Middle frontal gyrus (tissue), 1 donor: Measurements from ENCODE around the gene C1orf105.

Experiments used
- DNase-seq: peaks from one replicate; pipeline ENCODE4 v3.0.0-alpha.2; 2015; ENCODE audit warnings: low spot score; ENCODE audit errors: extremely low spot score

C1orf105 gene

DNA sequence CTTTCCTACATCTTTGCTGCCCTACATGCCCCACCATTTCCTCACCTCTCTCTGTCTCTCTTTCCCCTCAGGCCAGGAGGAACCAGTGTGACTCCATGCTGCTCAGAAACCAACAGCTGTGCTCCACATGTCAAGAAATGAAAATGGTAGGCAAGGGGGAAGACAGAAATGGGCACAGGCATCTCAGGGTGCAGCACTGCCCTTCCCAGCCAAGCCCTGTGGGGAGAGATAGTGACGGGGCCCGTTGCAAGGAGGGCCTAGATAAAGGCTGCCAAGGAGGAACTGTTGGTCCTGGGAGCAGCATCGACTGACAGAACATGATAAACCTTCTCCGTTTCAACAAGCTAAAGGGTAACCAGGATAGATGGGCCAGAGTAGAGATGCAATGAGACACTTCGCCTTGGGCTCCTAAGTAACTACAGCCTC is 35.9 kb downstream of the C1orf105 start:
- no peak for DNase-seq

- no peak for DNase-seq
Observed at GRCh38 chr1:172457479-172458130, 37.1 kb downstream of the C1orf105 start.

DNA sequence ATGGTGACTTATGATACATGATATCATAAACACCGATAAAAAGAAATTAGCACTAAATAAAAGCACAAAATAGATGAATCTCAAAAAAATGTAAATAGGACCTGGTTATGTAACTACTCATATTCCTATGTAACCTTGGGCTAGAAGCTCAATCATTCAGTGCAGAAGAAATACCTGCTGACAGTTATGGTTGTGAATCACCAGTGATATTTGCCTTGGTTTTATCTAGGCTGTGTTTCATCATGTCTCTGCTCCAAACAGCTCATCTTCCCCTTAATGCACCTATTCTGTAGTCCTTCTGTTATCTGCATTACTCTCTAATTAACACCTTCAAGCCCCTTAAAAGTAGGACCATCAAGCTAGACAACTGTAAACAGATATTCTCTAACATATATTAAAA is 39.7 kb downstream of the C1orf105 start:
- no peak for DNase-seq

- no peak for DNase-seq
Observed at GRCh38 chr1:172460887-172461315, 40.4 kb downstream of the C1orf105 start.

DNA sequence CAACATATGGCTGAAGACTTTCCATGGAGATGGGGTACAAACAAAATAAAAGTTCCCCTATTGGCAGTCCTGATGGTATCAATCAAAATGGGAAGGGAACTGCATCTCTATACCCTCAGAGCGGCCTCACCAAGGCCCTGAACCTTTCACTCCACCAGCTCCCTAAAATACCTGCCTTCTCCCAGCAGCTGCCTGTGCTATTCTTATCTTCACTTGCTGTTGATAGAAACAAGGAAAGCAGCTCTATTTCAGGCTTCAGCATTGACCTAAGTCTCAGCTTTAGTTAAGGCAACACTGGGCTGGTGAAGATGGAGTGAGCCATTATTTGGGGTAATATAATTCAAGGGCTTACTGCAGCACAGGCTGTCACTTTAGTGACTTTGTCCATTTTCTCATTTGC is 45.1 kb downstream of the C1orf105 start:
- DNase-seq, result no peak

GRCh38 chr1:172466795-172467407 is 46.4 kb downstream of the C1orf105 start:
- DNase-seq, result no peak

DNA sequence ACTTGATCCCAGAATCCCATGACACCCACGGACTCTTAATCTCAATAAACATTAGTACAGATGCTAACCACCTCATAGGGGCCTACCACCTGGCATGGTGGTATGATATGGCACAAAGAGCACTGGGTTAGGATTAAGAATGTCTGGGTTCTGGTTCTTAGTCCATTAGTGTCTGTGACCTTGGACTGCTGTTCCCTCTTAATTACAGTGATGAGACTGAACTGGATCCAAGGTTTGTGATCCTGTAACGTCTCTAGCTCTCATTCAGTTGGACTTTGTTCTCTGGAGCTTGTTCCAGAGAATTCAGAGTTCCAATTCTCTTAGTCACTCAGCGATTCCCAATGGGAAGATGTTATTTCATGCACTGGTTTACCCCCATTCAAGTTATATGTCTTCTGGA is 47.0 kb downstream of the C1orf105 start:
- no peak for DNase-seq

GRCh38 chr1:172468296-172468695 is 47.8 kb downstream of the C1orf105 start:
- no peak for DNase-seq

DNA sequence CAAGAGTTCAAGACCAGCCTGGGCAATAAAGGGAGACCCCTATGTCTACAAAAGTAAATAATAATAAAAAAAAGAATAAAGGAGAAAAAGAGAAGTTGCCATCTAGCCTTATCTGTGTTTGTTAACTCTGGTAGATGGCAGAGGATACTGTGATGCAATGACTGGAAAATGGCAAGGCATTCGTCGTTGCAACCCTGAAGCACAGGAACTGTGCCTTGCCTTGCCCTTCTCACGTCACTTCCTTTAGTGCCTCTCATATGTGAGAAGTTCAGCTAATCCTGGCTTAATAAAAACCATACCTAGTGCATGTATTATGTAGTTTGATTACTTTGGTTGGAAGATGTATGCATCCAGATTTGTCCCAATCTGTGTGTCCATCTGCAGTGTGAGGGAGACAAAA is 49.2 kb downstream of the C1orf105 start:
- no peak for DNase-seq

DNA sequence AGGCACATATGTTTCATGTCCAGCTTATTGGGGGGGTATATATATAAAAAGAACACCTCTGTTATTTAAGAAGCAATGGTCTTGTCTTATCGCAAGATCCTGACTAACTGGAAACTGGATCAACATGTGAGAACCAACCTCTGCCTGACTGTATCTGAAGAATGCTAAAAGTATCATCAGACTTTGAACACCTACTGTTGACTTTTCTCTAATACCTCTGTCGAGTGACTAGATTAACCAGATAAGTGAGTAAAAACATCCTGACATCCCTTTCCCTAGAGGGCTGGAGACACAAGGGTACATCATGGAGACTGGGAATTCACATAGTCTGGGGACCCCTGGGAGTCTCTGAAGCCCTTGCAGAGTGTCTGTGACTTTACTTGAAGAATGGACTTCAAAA is 49.7 kb downstream of the C1orf105 start:
- DNase-seq, result no peak

GRCh38 chr1:172471666-172472065 is 51.2 kb downstream of the C1orf105 start:
- no peak for DNase-seq

- no peak for DNase-seq
Observed at GRCh38 chr1:172472495-172472894, 52.0 kb downstream of the C1orf105 start.

DNA sequence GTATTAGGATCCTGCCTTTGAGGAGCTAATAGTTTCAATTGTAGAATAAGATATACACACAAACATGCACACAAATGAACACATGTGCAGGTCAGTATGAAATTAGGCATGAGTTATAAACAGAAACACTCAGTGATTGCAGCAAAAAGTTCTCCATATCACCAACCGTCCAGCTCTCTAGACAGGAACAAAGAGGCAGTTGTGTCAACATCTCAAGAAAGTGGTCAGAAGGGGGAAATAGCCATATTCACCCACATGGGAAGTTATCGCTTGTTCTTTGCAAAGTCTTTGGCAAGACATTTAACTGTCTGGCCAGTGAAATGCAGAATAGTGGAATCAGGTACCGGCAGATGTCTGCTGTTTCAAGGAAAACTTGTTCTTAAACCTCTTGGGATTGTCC is 52.8 kb downstream of the C1orf105 start:
- no peak for DNase-seq

DNA sequence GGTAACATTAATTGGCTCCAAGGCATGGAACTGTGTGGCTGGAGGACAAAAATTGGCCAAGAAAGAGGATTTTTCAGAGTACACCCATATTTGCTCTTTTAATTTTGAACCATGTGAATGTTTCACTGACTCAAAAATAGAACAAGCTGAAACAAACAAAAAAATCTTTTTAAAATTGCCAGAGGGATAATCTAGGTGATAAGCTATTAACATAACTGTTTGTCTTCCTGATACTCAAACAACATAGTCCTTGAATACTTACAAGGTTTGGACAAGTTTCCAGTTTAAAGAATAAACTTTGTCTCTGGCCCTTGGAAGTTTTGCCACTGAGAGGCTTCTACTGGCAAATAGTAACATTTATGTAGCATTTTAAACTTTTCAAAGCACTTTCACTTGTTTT is 53.4 kb downstream of the C1orf105 start:
- no peak for DNase-seq

- DNase-seq, result no peak
Observed at GRCh38 chr1:172476218-172476811, 55.8 kb downstream of the C1orf105 start.

DNA sequence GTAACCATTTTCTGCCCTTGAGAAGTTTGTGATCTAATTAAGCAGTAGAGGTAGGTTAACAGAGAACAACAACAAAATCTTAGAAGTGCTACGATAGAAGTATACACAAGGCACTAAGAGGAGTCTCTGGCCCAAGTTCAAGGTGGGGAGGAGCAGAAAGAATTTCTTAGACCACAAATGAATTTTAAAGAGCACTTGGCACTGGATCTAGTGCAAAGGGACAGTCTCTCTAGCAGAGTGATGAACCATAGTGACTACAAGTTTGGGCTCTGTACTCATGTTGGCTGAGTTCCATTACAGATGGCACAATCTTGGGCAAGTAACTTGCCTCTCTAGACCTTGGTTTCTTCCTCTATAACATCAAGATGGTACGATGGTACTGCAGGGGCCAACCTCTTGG is 56.7 kb downstream of the C1orf105 start:
- DNase-seq, result no peak

- DNase-seq, result no peak
Observed at GRCh38 chr1:172477741-172478140, 57.3 kb downstream of the C1orf105 start.

DNA sequence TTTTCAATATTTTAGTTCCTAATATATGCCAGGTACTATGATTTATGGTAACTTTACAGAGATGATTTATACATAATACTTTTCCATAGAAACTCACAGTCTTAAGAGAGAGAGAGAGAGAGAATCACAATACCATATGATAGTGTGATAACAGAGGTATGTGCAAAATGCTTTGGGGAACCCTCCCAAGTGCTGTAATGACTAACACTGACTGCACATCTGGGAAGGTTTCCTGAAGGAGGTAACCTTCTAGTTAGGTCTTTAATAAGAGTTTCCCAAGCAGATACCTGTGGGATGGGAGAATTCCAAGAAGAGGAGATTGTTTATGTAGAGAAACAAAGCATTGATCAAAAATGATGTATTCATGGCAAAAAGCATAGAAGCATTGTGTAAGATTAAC is 58.0 kb downstream of the C1orf105 start:
- no peak for DNase-seq

DNA sequence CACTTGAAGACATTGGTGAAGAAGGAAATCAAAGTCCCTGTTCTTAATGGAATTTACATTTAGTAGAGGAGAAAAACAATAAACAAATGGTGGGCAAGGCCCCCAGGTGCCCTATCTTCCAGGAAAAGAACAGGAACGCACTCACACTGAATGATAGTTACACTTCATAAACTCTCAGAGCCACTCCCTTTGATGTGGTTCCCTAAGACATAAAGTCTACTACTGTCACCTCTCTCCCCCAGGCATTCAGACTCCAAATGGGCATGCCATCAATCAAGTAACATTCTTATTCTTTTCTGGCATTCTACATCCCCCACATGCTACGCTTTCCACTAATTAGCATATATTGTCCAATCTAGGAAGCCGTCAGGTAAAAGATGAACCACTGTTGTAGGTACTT is 59.9 kb downstream of the C1orf105 start:
- no peak for DNase-seq

GRCh38 chr1:172482044-172482443 is 61.6 kb downstream of the C1orf105 start:
- DNase-seq, result no peak

DNA sequence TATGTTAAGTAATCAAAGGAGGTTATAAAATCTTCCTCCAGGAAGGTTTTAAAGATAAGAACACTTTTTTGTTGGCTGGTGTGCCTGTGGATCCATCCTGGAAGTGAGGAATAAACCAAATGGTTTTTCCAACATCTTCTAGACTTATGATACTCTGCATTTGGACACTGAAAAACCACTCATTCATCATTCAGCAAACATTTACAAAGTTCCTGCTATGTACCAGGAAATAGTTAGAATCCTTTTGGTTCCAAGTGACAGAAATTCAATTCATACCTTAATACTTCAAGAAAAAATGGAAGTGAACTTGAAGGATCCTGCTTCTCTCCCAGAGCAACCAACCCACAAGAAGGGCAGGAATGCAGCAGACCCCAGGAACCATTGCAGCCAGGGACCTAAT is 63.0 kb downstream of the C1orf105 start:
- no peak for DNase-seq

- DNase-seq, result no peak
Observed at GRCh38 chr1:172484252-172484651, 63.8 kb downstream of the C1orf105 start.

- no peak for DNase-seq
Observed at GRCh38 chr1:172485626-172486025, 65.1 kb downstream of the C1orf105 start.
